ENCODE data around the gene DHX30.

DHX30 gene

DNA sequence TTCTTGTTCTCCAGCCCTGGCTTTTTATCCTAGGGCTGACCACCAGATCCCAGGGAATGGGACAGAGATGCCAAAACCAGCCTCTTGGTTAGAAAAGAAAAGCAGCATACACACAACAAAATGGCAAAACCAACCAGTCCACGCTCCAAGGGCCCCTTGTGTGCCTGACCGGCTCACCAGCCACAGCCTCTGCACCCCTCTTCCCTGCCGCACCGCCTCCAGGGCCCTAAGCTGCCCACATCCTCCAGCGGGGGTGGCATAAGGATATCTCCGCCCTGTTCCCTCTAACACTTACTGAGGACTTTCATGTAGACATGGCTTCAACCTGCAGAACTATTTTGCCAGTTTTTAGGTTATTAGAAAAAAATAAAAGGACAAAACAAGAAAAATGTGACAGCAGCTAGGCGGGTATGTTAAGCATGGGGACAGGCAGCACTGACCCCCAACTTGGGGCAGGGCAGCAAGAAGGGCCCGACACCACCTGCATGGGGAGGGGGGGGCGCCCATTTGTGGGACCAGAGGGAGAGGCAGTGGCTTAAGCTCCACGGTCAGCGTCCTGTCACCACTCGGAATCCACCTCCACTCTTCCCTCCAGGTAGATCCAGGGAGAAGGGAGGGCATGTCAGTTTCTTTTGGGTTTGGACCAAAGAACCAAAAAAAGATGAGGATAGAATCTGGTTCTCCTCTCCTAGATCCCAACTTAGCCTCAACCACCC is 49.1 kb downstream of the DHX30 start:
- no peak for DNase-seq (ENCODE audit: low spot score)

DNA sequence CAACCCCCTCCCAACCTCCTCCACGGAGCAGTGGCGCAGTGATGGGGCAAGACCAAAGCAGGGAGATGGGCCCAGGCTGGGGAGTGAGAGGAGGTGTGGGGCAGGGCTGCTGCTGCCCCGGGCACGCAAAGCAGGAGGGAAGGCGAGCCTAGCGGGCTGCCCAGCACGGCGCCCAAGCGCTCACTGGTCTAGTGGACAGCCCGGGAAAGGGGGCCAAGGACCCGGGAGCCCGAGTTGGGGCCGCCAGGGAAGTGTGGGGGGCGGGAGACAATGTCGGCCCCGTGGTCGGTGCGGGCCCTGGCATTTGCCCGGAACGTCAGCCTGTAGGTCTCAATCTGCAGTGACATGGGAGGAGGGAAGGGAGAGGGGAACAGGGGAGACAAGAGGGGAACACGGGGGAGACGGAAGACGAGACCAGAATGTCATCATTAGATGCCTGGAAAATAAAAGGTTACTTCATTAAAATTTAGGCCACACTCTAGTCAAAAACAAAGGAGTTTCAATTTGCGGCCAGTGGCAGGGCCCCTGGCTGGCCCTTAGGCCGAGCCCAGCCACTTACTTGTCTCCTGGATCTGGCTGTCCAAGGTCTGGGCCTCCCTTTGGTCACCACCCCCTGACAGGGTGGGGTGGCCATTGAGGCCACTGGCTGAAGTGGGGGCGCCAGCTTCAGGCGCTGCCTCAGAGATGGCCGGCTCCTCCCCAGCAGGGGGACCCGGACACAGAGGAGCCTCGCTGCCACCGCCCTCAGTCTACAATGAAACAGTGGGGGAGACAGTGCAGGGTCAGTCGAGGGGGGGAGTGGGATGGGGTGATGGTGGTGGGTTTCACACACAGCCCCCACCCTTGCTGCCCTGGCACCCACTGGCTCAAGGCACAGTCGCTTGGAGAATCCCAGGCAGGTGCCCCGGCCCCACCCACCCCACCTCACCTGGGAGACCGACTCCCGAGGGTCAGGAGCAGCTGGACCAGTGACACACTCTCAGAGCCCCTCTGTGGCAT is 50.0 kb downstream of the DHX30 start:
- no peak for DNase-seq (ENCODE audit: low spot score)

GRCh38 chr3:47854267-47854666 is 51.3 kb downstream of the DHX30 start:
- DNase-seq (ENCODE audit: low spot score): no peak

DNA sequence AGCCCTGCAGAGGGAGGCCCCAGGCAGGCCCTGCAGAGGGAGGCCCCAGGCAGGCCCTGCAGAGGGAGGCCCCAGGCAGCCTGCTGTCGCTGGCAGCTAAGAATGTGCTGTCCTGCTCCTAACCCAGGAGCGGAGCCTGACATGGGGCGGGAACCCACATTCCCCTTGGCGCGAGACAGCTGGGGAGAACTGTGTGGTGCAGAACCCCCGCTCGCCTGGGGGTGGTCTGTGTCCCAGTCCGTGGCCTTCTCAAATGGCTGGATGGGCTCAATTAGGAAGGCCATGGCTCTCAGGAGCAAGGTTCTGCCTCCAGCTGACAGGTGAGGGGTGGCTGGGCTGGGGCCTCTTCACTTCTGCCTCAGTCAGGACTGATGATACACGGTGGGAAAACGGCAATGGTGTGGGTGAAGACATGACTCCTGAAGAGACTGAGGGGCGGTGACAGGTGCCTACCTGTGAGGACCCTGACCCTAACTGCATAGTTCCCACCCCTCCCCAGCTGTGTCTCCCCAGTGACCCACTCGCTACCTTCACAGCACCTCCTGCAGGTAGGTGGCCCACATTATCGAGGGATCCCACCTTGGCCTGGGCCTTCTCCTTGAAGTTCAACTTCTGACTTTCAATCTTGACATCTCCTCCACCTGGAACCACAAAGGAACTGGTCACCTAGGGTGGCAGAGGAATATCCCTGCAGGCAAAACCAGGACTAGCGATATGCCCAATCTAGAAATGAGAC is 52.0 kb downstream of the DHX30 start:
- no peak for DNase-seq (ENCODE audit: low spot score)

DNA sequence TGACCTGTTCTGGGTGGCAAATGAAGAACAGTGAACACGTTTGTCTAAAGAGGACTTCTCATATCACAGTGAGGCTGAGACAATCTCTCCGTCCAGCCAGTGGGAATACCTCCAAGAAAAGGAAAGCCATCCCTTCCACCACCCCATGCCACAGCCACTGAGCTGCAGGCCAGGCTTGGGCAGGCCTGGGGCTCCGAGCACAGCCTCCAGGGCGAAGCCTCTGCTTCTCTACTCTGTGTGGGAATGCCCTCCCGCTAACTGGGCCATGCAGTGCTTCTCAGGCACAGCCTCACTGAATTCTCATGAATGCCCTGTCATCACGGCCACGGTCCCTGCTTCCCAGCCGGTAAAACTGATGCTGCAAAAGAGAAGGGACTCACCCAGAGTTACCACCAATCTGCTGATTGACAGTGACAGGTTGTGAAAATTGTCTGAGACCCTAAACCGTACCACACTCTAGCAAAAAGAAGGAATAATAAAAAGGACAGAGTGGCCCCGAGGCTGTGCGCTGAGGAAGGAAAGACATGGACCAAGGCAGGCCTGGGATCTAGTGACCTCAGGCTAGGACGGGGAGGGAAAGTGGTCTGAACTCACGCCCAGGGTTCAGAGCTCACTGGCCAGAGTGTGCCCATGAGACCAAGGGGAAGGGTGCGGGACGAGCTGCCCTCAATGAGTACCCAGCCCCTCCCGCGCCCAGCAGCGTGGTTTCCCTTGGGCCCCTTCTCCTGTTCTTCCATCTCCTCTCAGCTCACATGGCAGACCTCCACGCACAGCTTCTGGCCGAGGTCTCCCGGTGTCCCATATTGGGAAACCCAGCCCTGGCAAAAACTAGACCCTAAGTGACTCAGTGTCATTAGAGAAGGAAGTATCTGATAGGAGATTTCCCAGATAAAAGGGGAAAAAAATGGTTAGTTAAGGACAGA is 52.8 kb downstream of the DHX30 start:
- DNase-seq (ENCODE audit: low spot score): no peak

- no peak for DNase-seq (ENCODE audit: low spot score)
Observed at GRCh38 chr3:47856669-47857068, 53.7 kb downstream of the DHX30 start.

DNA sequence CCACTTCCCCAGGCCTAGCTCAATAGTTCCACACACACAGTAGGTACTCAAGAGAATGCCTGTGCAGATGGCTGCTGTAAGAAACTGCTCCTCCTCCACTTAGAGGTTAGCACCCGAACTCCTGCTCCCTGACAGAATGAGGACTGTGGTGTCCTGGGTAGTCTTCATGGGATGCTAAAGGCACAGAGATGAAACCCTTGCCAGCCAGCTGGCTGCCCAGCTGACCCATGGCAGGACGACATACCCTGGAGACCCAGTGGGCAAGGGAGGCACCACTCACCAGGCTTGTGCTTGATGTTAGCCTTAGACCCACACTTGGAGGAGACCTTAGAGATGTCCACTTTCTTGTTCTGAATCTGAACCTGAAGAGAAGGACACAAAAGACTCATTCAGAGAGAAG is 54.2 kb downstream of the DHX30 start:
- no peak for DNase-seq (ENCODE audit: low spot score)

DNA sequence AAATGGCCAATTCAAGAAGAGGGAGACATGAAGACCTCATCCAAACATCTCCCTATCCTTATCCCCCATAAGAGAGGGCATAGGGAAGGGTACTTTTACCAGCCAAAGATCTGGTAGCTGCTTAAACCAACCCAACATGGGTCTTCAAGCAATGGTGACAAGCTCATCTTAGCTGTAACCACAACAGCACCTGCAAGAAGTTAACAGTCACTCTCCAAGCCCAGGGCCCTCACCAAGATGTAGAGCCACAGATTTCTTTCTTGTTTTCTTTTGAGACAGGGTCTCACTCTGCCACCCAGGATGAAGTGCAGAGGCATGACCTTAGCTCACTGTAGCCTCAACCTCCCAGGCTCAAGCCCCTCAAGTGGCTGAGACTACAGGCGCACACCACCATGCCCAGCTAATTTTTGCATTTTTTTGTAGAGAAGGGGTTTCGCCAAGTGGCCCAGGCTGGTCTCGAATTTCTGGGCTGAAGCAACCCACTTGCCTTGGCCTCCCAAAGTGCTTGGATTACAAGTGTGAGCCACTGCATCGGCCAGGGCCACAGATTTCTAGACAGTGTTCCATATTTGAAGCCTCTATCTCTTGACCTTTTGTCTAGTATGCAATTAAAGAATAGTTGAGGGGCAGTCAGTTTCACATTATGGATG is 57.1 kb downstream of the DHX30 start:
- DNase-seq (ENCODE audit: low spot score): no peak

- no peak for DNase-seq (ENCODE audit: low spot score)
Observed at GRCh38 chr3:47863391-47864128, 60.6 kb downstream of the DHX30 start.

DNA sequence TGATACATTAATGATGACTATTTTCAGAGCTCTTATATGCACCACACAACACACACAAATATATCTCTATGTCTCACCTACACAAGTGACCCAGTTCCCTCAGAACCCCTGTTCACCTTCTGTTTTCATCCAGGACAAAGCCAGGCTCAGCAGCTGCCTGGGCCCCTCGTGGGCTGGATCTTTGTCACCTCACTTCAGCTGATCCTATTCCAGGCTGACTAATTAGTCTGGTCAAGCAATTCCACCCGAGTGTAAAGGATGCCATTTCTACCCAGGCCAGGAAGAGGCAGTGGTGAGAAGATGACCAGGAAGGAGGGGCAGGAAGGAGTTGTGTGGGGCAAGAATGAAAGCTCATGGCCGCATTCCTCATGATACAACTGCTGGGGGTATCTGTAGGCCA is 62.3 kb downstream of the DHX30 start:
- no peak for DNase-seq (ENCODE audit: low spot score)

GRCh38 chr3:47867451-47868044 is 64.6 kb downstream of the DHX30 start:
- no peak for DNase-seq (ENCODE audit: low spot score)

- no peak for DNase-seq (ENCODE audit: low spot score)
Observed at GRCh38 chr3:47868306-47868705, 65.4 kb downstream of the DHX30 start.

- no peak for DNase-seq (ENCODE audit: low spot score)
Observed at GRCh38 chr3:47870156-47870555, 67.2 kb downstream of the DHX30 start.

DNA sequence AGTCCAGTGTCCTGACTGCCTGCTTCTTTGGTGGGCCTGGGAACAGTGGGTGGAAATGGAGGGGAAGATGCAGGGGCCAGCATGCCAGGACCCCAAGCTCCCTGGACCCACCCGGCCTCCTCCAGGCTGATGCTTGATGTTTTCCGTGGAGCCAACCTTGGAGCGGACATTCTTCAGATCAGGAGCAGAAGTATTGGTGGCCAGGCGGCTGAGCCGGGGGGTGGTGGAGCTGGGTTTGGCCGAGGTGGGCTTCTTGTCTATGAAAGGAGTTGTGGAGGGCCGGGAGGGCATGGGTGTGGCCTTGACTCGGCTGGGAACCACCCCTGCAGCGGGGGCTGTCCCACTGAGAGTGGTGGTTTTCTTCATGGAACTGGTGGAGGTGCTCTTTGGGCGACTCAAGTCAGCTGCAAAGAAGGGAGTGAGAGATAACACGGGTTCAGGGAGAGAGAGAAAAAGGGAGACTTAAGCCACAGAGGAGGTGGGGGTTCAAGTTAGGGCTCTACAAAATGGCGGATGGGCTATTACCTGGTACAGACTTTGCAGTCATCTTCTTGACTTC is 67.8 kb downstream of the DHX30 start:
- DNase-seq (ENCODE audit: low spot score): no peak

DNA sequence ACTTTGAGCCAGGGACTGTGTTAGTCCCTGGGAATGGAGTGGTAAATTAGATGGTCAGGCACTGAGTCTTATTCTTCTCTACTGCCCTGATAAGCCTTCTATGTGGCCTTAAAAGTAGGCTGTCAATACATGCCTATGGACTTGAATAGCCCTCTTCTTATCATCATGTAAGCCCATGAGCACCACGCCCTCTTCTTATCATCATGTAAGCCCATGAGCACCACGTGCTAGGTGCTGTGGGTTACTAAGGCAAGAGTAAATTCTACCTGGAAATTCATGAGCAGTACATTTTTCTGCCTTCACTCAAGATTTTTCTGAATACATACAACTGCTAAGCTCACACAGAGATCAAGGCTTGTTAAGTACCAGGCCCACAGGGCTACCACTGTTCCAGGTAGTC is 68.5 kb downstream of the DHX30 start:
- DNase-seq (ENCODE audit: low spot score): no peak

- DNase-seq (ENCODE audit: low spot score): no peak
Observed at GRCh38 chr3:47872916-47873315, 70.0 kb downstream of the DHX30 start.

- no peak for DNase-seq (ENCODE audit: low spot score)
Observed at GRCh38 chr3:47874438-47874837, 71.5 kb downstream of the DHX30 start.

DNA sequence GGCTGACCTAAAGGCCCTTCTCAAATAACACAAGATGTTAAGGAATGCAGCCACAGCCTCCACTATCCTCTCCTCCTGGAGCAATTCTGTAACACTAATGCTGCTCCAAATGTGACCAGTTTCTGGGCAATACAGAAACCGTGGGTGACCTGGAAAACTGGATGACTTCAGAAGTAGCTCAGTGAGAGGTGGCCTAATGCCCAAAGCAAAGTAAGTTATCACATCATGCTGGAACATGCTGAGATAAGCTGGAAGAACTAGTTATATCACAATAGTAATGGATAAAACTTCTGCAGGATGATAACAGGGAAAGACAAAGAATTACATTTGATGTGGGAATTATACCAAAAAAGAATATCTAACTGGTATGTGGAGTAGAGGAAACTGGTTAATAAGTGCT is 72.0 kb downstream of the DHX30 start:
- DNase-seq (ENCODE audit: low spot score): no peak

DNA sequence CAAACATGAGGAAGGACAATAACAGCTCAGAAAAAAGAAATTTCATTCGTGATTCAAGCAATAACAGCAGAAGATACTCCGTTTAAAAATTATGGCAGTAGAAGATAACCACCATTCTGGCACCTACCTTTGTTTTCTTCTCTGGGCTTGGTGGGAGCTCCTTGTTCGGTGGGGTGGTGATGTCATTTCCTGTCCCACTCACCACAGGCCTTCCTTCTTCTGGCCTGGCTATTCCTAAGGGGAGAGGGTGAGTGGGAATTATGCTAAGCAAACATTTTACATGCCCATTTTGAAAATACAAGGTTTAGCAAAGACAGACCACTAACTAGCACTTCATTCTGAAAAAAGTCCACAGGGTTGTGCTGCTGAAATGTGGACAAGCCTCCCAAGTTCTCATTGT is 74.4 kb downstream of the DHX30 start:
- no peak for DNase-seq (ENCODE audit: low spot score)

Measured in CD4-positive, alpha-beta T cell treated with Interleukin-6 at 100 ng/mL for 8 hours (primary cell).